Left lung (tissue), 10 donors: Measurements from ENCODE around the gene PITPNM1. TPM values are rescaled to one million over a fixed set of nuclear protein-coding genes. Genes with fewer than 3 reads are reported as not detected.

Experiments used
- ATAC-seq: fragments of 200-7000 bp; cut with Tn5 transposase; one replicate; pipeline ENCODE4 v1.9.1; 2020; ENCODE audit warnings: moderate library complexity
- DNase-seq, 4 donors: peaks; one replicate each; pipeline ENCODE4 v3.0.0-alpha.2; 2013 to 2020
- H3K27ac ChIP-seq, 2 donors: fragments of 200-600 bp; sonication (generic) in 1 of 2; one replicate each; pipeline versions ENCODE4 v1.5.0 to v1.8.0; 2020 to 2021
- H3K27me3 ChIP-seq, 2 donors: fragments of 200-600 bp; sonication (generic) in 1 of 2; one replicate each; pipeline versions ENCODE4 v1.5.0 to v1.8.0; 2020 to 2021
- H3K36me3 ChIP-seq, 2 donors: fragments of 200-600 bp; sonication (generic) in 1 of 2; one replicate each; pipeline versions ENCODE4 v1.5.0 to v1.8.0; 2020 to 2021
- H3K4me1 ChIP-seq, 2 donors: fragments of 200-600 bp; one replicate each; pipeline ENCODE4 v1.8.0; 2021
- H3K4me3 ChIP-seq, 2 donors: fragments of 200-600 bp; sonication (generic) in 1 of 2; one replicate each; pipeline versions ENCODE4 v1.5.0 to v1.8.0; 2020 to 2021; ENCODE audit warnings: mild to moderate bottlenecking in 1 of 2
- H3K9me3 ChIP-seq, 2 donors: fragments of 200-600 bp; sonication (generic) in 1 of 2; one replicate each; pipeline versions ENCODE4 v1.5.0 to v1.8.0; 2020 to 2021
- intact Hi-C, 2 donors: fragments of 100-400 bp; cut with DNase I; formaldehyde crosslinking; loops; one replicate each; pipeline versions ENCODE4 v1.11.2 to v1.14.2; 2022
- polyA plus RNA-seq, 6 donors: library from polyadenylated mRNA; unstranded; fragments of 120-200 nt; gene quantifications; one replicate each; pipeline ENCODE4 v1.2.1, GENCODE V29; 2013; ENCODE audit not compliant: insufficient read length in 6 of 6
- total RNA-seq, 2 donors: library from RNA; stranded (reverse); fragmentation: NEBNext Ultra II Directional; extraction: Animal tissue kit (Norgen Biotek cat#: 25700); gene quantifications; one replicate each; pipeline ENCODE4 v1.2.1, GENCODE V29; 2021
- TF ChIP-seq, protein P1 (sequence below), 2 donors: fragments of 200-600 bp; sonication (generic) in 1 of 2; IDR thresholded peaks; one replicate each; pipeline versions ENCODE4 v1.5.0 to v1.8.0; 2021; ENCODE audit warnings: antibody characterized with exemption in 2 of 2
- donor health status: DM: no; HTN: yes; CAD: no.
- donor health status: DM: no; HTN: no; CAD: no.

The PITPNM1 gene
- total and polyA plus RNA-seq, 8 donors = 15.5 to 55.5 (median 24.6) TPM

DNA sequence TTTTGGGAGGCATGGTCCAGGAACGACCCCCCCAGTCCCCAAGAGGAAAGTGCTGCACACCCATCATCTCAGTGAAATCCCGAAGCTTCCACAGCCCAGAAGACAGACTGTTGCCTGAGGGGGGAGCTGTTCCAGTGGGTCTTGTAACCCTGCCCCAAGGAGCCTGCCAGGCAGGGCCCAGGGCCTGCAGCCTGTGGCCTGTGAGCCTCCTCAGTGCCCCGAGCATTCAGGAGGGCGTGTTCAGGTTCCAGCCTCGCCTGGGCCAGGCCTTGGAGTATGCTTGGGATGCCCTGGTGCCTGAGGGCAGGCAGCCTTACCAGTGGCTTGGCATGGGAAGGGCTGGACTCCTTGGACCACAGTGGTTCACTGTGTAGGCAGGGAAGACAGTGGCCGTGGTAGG lies 36.0 kb upstream of the PITPNM1 start:
- no peaks in the 10 kb centered on the region for H3K36me3 ChIP-seq
- H3K9me3 ChIP-seq = no peaks in the 10 kb centered on the region
- H3K27ac ChIP-seq = no peak overlapping the region
- TF ChIP-seq, protein P1, sequence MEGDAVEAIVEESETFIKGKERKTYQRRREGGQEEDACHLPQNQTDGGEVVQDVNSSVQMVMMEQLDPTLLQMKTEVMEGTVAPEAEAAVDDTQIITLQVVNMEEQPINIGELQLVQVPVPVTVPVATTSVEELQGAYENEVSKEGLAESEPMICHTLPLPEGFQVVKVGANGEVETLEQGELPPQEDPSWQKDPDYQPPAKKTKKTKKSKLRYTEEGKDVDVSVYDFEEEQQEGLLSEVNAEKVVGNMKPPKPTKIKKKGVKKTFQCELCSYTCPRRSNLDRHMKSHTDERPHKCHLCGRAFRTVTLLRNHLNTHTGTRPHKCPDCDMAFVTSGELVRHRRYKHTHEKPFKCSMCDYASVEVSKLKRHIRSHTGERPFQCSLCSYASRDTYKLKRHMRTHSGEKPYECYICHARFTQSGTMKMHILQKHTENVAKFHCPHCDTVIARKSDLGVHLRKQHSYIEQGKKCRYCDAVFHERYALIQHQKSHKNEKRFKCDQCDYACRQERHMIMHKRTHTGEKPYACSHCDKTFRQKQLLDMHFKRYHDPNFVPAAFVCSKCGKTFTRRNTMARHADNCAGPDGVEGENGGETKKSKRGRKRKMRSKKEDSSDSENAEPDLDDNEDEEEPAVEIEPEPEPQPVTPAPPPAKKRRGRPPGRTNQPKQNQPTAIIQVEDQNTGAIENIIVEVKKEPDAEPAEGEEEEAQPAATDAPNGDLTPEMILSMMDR (IDR thresholded peaks at IDR 0.05) = no peak
- DNase-seq (no peak), ATAC-seq (no peak)
- H3K4me3 ChIP-seq = no peak overlapping the region
- no peaks in the 10 kb centered on the region for H3K27me3 ChIP-seq
- H3K4me1 ChIP-seq = no peaks in the 10 kb centered on the region
- intact Hi-C loops = no loop called here

DNA sequence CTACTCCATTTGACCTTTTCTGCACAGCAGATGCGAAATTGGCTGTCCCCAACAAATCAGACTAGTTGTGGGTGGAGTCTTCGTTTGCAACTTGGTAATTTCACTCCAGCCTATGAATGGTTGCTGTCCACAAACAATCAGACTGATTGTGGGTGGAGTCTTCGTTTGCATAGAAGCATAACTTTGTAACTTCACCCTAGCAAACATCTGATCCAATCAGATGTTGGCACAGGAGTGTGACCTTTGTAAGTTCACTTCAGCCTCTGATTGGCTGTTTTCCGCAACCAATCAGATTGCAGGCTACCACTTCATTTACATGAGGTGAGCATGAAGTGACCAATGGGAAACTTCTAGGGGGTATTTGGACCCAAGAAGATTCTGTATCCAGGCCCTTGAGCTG lies 34.4 kb upstream of the PITPNM1 start:
- Histone ChIP-seq H3K27me3 (no peaks in the 10 kb centered on the region), H3K27ac (no peak overlapping the region), H3K9me3 (peaks cover 0 to 5% of the 10 kb centered on the region in 2 donors), H3K36me3 (no peaks in the 10 kb centered on the region), H3K4me1 (no peaks in the 10 kb centered on the region), H3K4me3 (no peak overlapping the region)
- TF ChIP-seq, protein P1 (IDR thresholded peaks at IDR 0.05) = no peak
- intact Hi-C loops = no loop called here
- ATAC-seq = no peak
- no peak for DNase-seq

DNA sequence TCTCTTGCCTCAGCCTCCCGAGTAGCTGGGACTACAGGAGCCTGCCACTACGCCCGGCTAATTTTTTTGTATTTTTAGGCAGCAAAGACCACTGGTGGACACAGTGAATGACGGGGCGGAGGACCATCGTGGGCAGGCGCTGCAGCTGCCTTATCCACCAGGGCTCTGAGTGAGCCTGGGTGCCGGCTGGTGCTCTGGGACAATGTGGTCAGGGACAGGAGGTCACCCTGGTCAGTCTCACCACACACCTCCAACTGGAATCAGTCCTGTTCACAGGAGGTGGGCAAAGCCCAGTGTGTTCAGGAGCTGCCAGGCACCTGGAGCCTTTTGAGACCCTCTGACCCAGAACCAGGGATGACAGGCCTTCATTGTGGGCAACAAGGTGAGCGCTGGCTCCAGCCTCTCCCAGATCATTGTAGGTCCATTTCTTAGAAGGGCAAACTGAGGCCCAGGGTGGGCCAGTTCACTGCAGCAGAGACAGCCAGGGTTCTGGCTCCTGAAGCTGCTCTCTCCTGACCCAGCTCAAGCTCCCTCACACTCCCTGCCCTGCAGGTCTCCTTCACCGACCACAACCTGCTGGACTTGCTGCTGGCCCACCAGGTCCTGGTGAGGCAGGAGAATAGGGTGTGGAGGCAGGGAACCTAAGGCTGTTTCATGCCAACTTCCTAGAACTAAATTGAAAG lies 33.8 kb upstream of the PITPNM1 start:
- Histone ChIP-seq H3K27me3 (no peaks in the 10 kb centered on the region), H3K9me3 (peaks cover 0 to 11% of the 10 kb centered on the region in 2 donors), H3K4me1 (no peaks in the 10 kb centered on the region), H3K4me3 (no peak overlapping the region), H3K27ac (no peak overlapping the region), H3K36me3 (no peaks in the 10 kb centered on the region)
- DNase-seq (no peak), ATAC-seq (no peak)
- TF ChIP-seq, protein P1 (IDR thresholded peaks at IDR 0.05) = no peak
- intact Hi-C loops = no loop called here

DNA sequence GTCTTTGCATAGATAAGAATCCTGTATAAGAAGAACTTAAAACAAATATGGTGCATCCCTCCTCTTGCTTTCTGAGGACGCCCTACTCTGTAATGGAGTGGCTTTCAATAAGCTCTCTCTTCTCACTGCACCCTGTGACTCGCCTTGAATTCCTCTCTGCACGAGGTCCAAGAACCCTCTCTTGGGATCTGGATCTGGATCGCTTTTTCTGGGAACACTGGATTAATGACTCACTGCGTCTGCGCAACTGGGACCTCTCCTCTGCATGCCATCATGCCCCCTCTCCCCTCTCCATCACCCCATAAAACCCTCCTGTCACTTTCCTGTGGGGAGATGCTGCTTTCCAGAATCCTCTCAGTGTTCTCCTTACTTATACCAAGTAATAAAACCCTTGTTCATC lies 33.1 kb upstream of the PITPNM1 start:
- ATAC-seq = no peak

DNA sequence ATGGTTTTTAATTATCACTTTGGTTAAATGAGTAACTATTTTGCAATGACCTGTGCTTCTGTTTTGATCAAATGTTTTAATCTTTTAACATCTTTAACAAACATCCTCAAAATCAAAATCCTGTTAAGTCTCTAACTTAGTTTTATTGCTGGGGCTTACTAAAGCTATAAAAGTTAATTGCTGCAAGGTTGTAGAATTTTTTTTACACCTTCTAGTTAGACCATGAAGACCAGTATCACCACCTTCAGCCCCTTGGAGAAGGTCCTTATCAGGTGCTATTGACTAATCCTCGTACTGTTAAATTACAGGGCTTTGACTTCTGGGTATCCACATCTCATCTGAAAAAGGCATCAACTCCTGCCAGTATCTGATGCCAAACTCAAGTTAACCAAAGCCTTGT lies 30.4 kb upstream of the PITPNM1 start:
- Histone ChIP-seq H3K27ac (no peak overlapping the region), H3K36me3 (no peaks in the 10 kb centered on the region), H3K27me3 (no peaks in the 10 kb centered on the region), H3K4me3 (no peak overlapping the region), H3K4me1 (no peaks in the 10 kb centered on the region), H3K9me3 (peaks cover 0 to 21% of the 10 kb centered on the region in 2 donors)
- TF ChIP-seq, protein P1 (IDR thresholded peaks at IDR 0.05) = no peak
- intact Hi-C loops = no loop called here
- DNase-seq (no peak), ATAC-seq (no peak)

More for the DNA sequence above, 33.1 kb upstream of the PITPNM1 start:
- no peak overlapping the region for H3K27ac ChIP-seq
- no peaks in the 10 kb centered on the region for H3K27me3 ChIP-seq
- intact Hi-C loops = no loop called here
- no peak for DNase-seq
- H3K4me3 ChIP-seq = no peak overlapping the region
- H3K9me3 ChIP-seq = peaks cover 0 to 17% of the 10 kb centered on the region in 2 donors
- no peaks in the 10 kb centered on the region for H3K4me1 ChIP-seq
- TF ChIP-seq, protein P1 (IDR thresholded peaks at IDR 0.05) = no peak
- no peaks in the 10 kb centered on the region for H3K36me3 ChIP-seq
